CD14-positive monocyte (primary cell): ENCODE results near the gene SGCE. TPM values are rescaled to one million over a fixed set of nuclear protein-coding genes. Genes with fewer than 3 reads are reported as not detected.

ENCODE experiments used
- DNase-seq, 3 donors: peaks; one replicate each; pipeline ENCODE4 v3.0.0-alpha.2; 2011 to 2022
- H2AFZ ChIP-seq: 2 replicates; pipeline ENCODE4 v1.6.0; 2012; ENCODE audit warnings: mild to moderate bottlenecking, low read depth, low read length, inconsistent platforms; ENCODE audit not compliant: insufficient read depth, poor library complexity, severe bottlenecking
- H3K27ac ChIP-seq, 2 donors: 1 replicate in 1 of 2; 2 replicates in 1 of 2; pipeline ENCODE4 v1.5.1; 2012 to 2013; ENCODE audit warnings: low read length in 2 of 2, control low read depth in 1 of 2, inconsistent platforms in 1 of 2, low read depth in 1 of 2, mild to moderate bottlenecking in 1 of 2
- H3K27me3 ChIP-seq, 2 donors: one replicate each; pipeline versions ENCODE4 v1.6.0 to v1.6.1; 2011 to 2013; ENCODE audit warnings: low read length in 2 of 2; ENCODE audit not compliant: control insufficient read depth in 2 of 2, insufficient read depth in 2 of 2
- H3K36me3 ChIP-seq, 2 donors: replicated peaks in 1 of 2; 1 replicate in 1 of 2; 2 replicates in 1 of 2; pipeline versions ENCODE4 v1.5.1 to v1.6.1; 2012 to 2013; ENCODE audit warnings: low read length in 2 of 2, control low read depth in 1 of 2, inconsistent platforms in 1 of 2, mild to moderate bottlenecking in 1 of 2; ENCODE audit not compliant: insufficient read depth in 2 of 2, control insufficient read depth in 1 of 2
- H3K4me1 ChIP-seq, 2 donors: 1 replicate in 1 of 2; 2 replicates in 1 of 2; pipeline versions ENCODE4 v1.5.1 to v1.6.1; 2012 to 2013; ENCODE audit warnings: low read length in 2 of 2, control low read depth in 1 of 2, inconsistent platforms in 1 of 2, mild to moderate bottlenecking in 1 of 2, moderate library complexity in 1 of 2; ENCODE audit not compliant: insufficient read depth in 2 of 2, control insufficient read depth in 1 of 2
- H3K4me2 ChIP-seq: replicated peaks from 2 replicates; pipeline ENCODE3; 2012; ENCODE audit warnings: low read length, moderate library complexity, mild to moderate bottlenecking; ENCODE audit not compliant: poor library complexity, severe bottlenecking; ENCODE audit errors: extremely low read depth
- H3K4me3 ChIP-seq, 3 experiments: fragments of 200-600 bp in 1 of 3; sonication (generic) in 1 of 3; replicated peaks in 1 of 3; 1 replicate in 2 of 3; 2 replicates in 1 of 3; pipeline ENCODE4 v1.5.1; 2011 to 2013; ENCODE audit warnings: low read length in 3 of 3, mild to moderate bottlenecking in 3 of 3, control low read depth in 2 of 3, low read depth in 2 of 3, inconsistent platforms in 1 of 3, moderate library complexity in 1 of 3
- H3K79me2 ChIP-seq: 2 replicates; pipeline ENCODE4 v1.6.0; 2012; ENCODE audit warnings: mild to moderate bottlenecking, control low read depth, inconsistent platforms, low read length, moderate library complexity; ENCODE audit not compliant: insufficient read depth
- H3K9ac ChIP-seq: 2 replicates; pipeline ENCODE4 v1.6.0; 2017; ENCODE audit warnings: low read length, mild to moderate bottlenecking; ENCODE audit not compliant: insufficient read depth, poor library complexity, severe bottlenecking
- H3K9me3 ChIP-seq, 2 donors: replicated peaks in 1 of 2; 1 replicate in 1 of 2; 2 replicates in 1 of 2; pipeline versions ENCODE4 v1.5.1 to v1.6.1; 2012 to 2013; ENCODE audit warnings: low read length in 2 of 2, control low read depth in 1 of 2; ENCODE audit not compliant: control insufficient read depth in 1 of 2, insufficient read depth in 1 of 2
- H4K20me1 ChIP-seq: 2 replicates; pipeline ENCODE4 v1.6.0; 2012; ENCODE audit warnings: mild to moderate bottlenecking, low read length, control low read depth, moderate library complexity; ENCODE audit not compliant: insufficient read depth
- H3K27ac Mint-ChIP-seq, 7 donors: one replicate each; pipeline ENCODE4 v1.8.0; 2020; ENCODE audit warnings: mild to moderate bottlenecking in 7 of 7, mixed read lengths in 7 of 7, moderate library complexity in 6 of 7, inconsistent platforms in 2 of 7
- H3K27me3 Mint-ChIP-seq, 3 donors: one replicate each; pipeline ENCODE4 v1.8.0; 2021 to 2022; ENCODE audit warnings: low read depth in 3 of 3, mild to moderate bottlenecking in 3 of 3, mixed read lengths in 3 of 3, moderate library complexity in 3 of 3, inconsistent platforms in 1 of 3
- H3K36me3 Mint-ChIP-seq, 2 donors: one replicate each; pipeline ENCODE4 v1.8.0; 2020; ENCODE audit warnings: mixed read lengths in 2 of 2, inconsistent platforms in 1 of 2, mild to moderate bottlenecking in 1 of 2
- H3K4me1 Mint-ChIP-seq: one replicate; pipeline ENCODE4 v1.8.0; 2020; ENCODE audit warnings: mild to moderate bottlenecking, mixed read lengths
- H3K4me3 Mint-ChIP-seq, 2 donors: one replicate each; pipeline ENCODE4 v1.8.0; 2020; ENCODE audit warnings: mild to moderate bottlenecking in 2 of 2, mixed read lengths in 2 of 2, moderate library complexity in 1 of 2
- H3K9me3 Mint-ChIP-seq, 7 donors: one replicate each; pipeline ENCODE4 v1.8.0; 2020 to 2022; ENCODE audit warnings: mixed read lengths in 7 of 7, mild to moderate bottlenecking in 6 of 7, moderate library complexity in 6 of 7, inconsistent platforms in 2 of 7
- CTCF ChIP-seq: fragments of 200-600 bp; IDR thresholded peaks from one replicate; pipeline ENCODE4 v1.8.0; 2022; ENCODE audit warnings: antibody characterized with exemption, mild to moderate bottlenecking
- WGBS: methylation state at CpG from one replicate; pipeline ENCODE4 v1.1.5; 2013; ENCODE audit warnings: missing lambda C conversion rate; ENCODE audit not compliant: insufficient coverage; 5-methylcytosine and 5-hydroxymethylcytosine counted together
- intact Hi-C, 2 donors: fragments of 100-400 bp; cut with micrococcal nuclease; formaldehyde crosslinking; loops; one replicate each; pipeline versions ENCODE4 v1.15.0 to v1.15.1; 2023
- polyA plus RNA-seq, 3 donors: library from polyadenylated mRNA; depleted of rRNA in 1 of 3; unstranded in 2 of 3; stranded (reverse) in 1 of 3; fragments of 300-500 nt in 2 of 3; fragments of >200 nt in 1 of 3; fragmentation: Illumina TruSeq in 2 of 3; gene quantifications; 1 replicate in 2 of 3; 2 replicates in 1 of 3; pipeline ENCODE4 v1.2.3, GENCODE V29; 2012 to 2021

Gene SGCE
- polyA plus RNA-seq, 3 donors = not detected

- no peak overlapping the region for H3K27ac ChIP-seq
- peaks cover 17 to 21% (median 20%) of the 10 kb centered on the region in 3 donors for H3K27me3 Mint-ChIP-seq
- DNase-seq = no peak
- no peaks in the 10 kb centered on the region for H3K9me3 ChIP-seq
- no peak overlapping the region for H3K9ac ChIP-seq
- no peaks in the 10 kb centered on the region for H3K79me2 ChIP-seq
- H3K4me3 Mint-ChIP-seq = no peak overlapping the region
- peaks cover 0 to 1% (median 0%) of the 10 kb centered on the region in 7 donors for H3K9me3 Mint-ChIP-seq
- no peak overlapping the region for H2AFZ ChIP-seq
- intact Hi-C loops = no loop called here
- H3K4me3 ChIP-seq = no peak overlapping the region
- no peaks in the 10 kb centered on the region for H3K4me1 Mint-ChIP-seq
- H3K4me1 ChIP-seq = no peaks in the 10 kb centered on the region
- H3K27ac Mint-ChIP-seq = no peak overlapping the region
- H3K36me3 Mint-ChIP-seq = no peaks in the 10 kb centered on the region
- H3K4me2 ChIP-seq = no peak overlapping the region
- no peaks in the 10 kb centered on the region for H3K36me3 ChIP-seq
- WGBS = 84% methylated on average over 3 of the region's 3 CpGs
- TF ChIP-seq CTCF = no peak
- H3K27me3 ChIP-seq = peaks cover 12 to 17% of the 10 kb centered on the region in 2 donors
- no peaks in the 10 kb centered on the region for H4K20me1 ChIP-seq
Measured at GRCh38 chr7:94647295-94647694, 8.6 kb downstream of the SGCE start.

- Histone ChIP-seq H3K4me1 (no peaks in the 10 kb centered on the region), H4K20me1 (no peaks in the 10 kb centered on the region), H3K79me2 (no peaks in the 10 kb centered on the region), H3K27me3 (peaks cover 0 to 2% of the 10 kb centered on the region in 2 donors), H3K4me3 (no peak overlapping the region), H3K4me2 (no peak overlapping the region), H3K36me3 (no peaks in the 10 kb centered on the region), H3K9ac (no peak overlapping the region), H2AFZ (no peak overlapping the region), H3K9me3 (no peaks in the 10 kb centered on the region), H3K27ac (no peak overlapping the region)
- Mint-ChIP-seq H3K27me3 (peaks cover 5 to 8% (median 7%) of the 10 kb centered on the region in 3 donors), H3K4me3 (no peak overlapping the region), H3K4me1 (no peaks in the 10 kb centered on the region), H3K27ac (no peak overlapping the region), H3K36me3 (no peaks in the 10 kb centered on the region), H3K9me3 (peaks cover 0 to 2% (median 0%) of the 10 kb centered on the region in 7 donors)
- intact Hi-C loops = no loop called here
- WGBS = no CpG with 5 or more reads among the region's 3 CpGs
- TF ChIP-seq CTCF = no peak
- no peak for DNase-seq
Measured at GRCh38 chr7:94643771-94644545, 12.0 kb downstream of the SGCE start.
